DMS114 treated with DMSO at 0.1 percent for 48 hours (cell line): ENCODE measurements around the gene COX20.
"Not testable (repeated sequence)": the region's sequence is repeated elsewhere in the genome, so short reads cannot be mapped to it uniquely, and the experiment has no call there.

Source experiments
- DNase-seq: peaks from one replicate; lab custom pipeline; 2025; ENCODE audit not compliant: unreplicated experiment; lab: John Stamatoyannopoulos, UW

COX20 gene

DNA sequence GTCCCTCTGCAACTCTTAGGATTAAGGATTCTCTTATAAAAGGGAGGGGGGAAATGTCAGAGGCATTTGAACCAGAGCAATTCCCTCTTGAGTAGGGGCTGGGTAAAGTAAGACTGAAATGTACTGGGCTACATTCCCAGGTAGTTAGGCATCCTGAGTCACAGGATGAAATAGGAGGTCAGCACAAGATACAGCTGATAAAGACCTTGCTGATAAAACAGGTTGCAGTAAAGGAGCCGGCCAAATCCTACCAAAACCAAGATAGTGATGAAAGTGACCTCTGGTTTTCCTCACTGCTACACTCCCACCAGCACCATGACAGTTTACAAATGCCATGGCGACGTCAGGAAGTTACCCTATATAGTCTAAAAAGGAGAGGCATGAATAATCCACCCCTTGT lies 14.3 kb upstream of the COX20 start:
- no peak for DNase-seq

DNA sequence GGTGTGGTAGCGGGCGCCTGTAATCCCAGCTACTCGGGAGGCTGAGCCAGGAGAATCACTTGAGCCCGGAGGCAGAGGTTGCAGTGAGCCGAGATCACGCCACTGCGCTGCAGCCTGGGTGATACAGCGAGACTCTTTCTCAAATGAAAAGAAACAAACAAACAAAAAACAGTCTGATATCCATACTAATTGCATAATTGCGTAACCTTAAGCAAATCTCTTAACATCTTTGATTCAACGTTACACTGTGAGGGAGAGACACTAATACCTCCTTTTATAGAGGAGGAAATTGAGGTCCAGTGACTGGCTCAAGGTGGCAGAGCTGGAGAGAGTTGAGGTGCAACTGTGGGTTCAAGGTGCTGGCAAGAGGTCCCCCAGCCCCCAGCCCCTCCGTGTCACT lies 12.6 kb upstream of the COX20 start:
- no peak for DNase-seq

DNA sequence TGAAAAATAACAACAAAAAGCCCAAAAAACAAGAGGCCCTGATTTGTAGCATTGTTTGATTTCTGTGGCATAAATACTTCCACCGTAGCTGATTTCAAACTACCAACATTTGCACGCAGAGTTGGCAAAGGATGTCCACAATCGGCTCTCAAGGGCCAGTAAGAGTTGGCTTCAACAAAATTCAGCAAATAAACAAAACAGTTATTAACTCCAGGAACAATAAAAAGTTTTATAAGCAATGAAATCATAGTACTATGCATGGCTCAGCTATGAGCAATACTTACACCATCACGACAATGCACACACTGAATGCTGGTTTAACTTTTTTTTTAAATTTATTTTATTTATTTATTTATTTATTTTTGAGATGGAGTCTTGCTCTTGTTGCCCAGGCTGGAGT lies 8.7 kb upstream of the COX20 start:
- DNase-seq: no peak

DNA sequence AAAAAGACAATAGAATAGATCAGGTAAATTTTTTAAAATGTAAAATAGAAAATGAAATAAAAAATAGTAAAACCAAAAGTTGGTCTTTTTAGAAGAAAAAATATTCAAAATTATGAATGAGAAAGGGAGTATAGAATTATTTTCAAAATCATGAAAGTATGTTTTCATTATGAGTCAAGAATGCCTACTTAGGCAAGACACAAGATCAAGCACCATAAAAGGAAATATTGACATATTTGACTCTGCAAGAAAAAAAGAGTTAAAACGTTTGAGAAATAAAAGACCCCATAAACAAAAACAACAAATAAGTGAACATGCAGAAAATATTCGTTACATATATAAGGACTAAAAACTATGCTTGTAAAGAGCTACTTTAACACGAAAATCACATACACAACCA lies 4.8 kb upstream of the COX20 start:
- no peak for DNase-seq

DNA sequence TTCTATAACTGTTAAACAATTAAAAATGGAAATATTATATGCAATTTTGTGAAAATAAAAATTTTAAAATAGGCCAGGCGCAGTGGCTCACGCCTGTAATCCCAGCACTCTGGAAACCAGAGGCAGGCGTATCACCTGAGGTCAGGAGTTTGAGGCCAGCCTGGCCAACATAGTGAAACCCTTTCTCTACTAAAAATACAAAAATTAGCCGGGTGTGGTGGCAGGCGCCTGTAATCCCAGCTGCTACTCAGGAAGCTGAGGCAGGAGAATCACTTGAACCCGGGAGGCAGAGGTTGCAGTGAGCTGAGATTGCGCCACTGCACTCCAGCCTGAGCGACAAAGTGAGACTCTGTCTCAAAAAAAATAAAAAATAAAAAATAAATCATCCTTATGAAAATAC lies 2.2 kb upstream of the COX20 start:
- not testable (repeated sequence) for DNase-seq

DNA sequence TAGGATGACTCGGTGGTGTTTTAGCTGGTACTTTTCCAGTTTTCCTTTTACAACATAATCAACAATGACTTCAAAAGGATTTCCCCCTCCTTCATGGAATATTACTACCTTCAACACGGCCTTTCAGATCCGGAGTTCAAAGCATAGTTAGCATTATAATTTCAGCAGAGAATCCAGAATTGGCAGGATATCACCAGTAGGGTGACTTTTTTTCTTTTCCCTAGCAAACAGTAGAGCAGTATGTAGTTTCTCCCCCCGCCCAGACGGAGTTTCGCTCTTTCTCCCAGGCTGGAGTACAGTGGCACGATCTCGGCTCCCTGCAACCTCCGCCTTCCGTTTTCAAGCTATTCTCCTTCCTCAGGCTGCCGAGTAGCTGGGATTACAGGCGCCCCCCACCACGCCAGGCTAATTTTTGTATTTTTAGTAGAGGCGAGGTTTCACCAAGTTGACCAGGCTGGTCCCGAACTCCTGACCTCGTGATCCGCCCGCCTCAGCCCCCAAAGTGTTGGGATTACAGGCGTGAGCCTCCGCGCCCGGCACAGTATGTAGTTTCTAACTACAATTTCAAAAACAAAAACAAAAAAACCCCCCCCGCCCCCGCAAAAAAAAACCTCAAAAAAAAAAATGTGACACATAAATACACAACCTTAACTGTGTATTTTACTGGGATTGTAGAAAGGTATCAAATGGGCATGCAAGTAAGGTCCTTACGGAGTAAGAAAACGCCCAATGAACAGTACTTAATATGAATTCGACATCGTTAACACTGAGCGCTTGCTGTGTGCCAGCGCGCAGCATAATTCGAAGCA lies 1.5 kb upstream of the COX20 start:
- DNase-seq: peak; percentile 77

DNA sequence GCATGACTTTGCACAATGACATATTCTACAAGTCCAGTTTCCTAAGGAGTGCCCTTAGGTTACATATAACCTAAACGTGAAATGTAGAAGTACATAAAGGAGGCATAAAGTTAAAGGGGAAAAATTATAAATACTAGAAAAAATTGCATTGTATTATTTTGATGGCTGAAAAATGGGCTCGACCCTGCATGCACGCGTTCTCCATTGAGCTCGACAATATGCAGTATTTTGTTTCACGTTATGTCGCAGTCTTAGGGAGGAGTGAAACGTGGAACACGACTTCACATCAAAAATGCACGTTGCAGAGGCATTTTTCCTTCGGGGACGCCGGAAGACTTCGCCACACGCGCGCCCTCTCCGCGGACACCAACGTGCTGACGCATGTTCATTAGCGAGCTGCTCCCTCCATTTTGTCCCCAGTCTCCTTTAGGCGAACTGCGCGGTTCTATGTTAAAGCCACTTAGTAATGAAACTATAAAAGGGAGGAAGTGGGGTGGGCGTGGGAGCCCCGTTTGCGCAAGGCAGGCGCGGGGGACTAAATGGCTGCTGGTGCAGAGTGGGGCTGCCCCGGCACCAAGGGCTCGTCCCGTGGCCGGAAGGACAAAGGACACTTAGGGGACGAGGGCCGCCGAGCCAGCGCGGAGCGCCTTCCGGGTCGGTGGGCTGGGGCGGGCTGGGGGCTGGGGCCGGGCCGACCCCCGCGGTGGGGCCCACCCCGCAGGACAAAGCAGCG lies 749 bp upstream of the COX20 start:
- peak; percentile 82 for DNase-seq

DNA sequence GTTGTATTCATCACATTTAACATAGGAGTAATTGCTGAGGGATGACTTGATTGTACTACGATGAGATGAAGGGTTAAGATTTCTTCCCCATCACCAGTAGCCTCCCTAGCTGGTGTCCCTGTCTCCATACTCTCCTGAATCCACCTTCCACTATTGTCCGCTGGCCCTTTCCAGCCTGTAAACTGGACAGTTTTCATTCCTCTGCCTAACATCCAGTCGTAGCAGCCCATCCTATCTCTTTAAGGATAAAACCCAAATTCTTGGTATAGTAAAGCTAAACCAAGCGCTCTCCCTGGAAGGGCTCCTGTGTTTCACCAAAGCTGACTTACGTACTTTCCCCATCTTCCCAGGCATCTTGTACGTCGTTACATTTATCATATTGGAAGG lies 670 bp downstream of the COX20 start:
- DNase-seq: peak; percentile 28

DNA sequence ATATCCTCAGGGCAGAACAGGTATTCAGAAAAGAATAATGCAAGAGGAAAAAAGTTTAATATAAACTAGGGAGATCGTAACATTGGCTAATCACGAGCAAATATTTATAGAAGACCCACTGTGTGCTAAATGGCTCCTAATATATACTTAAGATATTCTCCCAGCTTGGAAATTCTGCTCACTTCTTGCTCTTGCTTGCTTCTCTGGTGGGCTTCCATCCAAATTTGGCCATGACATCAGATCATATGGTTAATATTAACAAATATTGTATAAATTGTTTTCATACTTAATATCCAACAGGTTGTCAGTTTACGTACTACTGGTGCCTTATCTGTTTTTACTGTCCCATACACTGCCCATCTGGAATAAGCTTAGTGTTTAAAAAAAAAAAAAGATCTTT lies 1.1 kb downstream of the COX20 start:
- DNase-seq: no peak

DNA sequence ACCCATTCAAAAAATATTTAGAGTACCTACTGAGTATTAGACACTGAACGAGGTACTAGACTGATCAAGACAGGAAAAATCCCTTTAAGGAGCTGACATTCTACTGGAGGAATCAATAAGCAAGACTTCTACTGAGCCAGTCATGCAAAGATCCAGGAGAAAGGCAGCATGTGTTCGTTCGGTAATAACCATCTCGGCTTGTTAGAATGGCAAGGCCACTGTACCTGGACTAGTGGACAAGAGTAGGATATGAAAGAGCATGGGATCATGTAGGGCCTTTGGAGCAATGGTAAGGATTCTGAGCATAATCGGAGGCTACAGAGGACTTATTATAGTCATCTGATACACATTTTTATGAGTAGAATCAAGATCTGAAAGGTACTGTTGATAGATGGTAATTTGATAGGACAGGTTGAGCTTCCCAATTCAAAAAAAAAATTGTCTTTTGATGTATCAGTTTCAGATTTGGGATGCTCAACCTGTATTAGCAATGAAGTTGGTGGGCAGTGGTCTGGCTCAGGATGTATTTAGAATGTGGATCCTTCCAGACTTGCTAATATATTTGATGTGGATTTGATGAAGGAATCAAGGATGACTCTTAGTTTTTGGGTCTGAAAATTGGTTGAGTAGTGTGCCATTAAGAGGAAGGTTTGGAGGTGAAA lies 2.3 kb downstream of the COX20 start:
- DNase-seq: peak; percentile 28

DNA sequence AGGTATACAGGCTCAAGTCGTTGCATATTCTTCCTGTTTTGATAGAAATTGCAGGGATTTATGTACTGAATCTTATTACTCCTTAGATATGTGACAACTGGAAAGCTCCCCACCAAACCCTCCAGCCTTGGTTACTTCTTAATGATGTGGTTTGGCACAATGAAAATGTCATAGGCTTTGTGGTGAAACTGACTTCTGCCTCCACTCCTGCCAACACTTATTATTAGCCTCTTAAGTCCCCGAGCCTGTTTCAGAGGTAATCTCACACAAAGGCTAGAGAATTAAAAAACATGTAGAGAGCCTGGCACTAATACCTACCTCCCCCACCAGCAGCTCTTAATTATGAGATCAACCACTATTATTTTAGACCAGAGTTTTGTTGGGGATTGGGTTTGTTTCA lies 4.2 kb downstream of the COX20 start:
- no peak for DNase-seq

DNA sequence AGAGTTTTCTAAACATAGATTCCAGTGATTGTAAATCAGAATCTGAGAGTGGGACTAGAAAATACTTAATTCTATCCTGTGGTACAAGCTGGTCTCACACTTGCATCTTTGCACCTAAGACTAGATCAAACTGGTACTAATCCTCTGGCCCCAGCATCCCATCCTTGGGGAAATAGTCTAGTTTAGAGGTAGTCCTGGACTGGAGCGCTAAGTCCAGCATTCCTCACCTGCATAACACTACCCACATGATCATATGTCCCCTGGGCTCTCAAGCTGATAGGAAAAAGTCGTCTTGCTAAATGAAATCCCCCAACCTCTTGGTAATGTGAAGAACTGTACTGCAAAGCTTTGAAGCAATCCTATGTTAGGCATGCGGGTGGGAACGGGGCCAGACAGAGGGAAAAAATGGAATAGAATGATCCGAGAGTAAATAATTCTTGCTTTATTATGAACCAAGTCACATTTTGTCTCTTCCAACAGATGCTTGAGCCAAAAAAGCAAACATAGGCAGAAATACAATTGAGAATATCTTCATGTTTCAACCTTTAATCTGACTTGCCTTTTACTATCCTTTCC lies 4.8 kb downstream of the COX20 start:
- no peak for DNase-seq

DNA sequence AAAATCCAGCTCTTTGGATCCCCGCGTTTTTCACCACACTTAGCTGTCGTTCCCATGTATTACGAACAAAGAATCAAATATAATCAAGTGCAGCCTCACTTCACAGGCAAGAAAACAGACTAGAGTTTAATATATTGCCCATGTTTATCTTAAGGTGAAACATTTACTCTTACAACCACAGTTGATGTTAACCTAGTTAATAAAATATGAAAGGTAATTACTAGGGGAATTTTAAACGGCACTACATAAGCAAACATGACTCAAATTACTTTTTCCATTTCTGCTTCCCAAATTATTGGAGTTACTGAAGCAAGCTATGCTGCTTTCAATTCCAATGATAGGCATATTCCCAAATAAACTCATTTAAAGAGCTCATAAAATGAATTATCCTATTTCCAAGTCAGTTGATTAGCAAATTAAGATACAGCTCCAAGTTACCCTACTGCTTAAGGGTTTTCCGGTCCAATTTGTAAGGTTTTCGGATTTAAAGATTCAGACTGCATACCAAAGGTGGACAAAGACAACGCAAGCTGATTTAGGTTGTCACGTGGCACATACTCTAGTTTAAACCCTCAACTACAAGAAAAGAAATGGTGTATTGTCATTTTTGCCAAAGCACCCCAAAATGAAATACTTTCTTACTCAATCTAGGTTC lies 5.9 kb downstream of the COX20 start:
- DNase-seq: peak; percentile 57

DNA sequence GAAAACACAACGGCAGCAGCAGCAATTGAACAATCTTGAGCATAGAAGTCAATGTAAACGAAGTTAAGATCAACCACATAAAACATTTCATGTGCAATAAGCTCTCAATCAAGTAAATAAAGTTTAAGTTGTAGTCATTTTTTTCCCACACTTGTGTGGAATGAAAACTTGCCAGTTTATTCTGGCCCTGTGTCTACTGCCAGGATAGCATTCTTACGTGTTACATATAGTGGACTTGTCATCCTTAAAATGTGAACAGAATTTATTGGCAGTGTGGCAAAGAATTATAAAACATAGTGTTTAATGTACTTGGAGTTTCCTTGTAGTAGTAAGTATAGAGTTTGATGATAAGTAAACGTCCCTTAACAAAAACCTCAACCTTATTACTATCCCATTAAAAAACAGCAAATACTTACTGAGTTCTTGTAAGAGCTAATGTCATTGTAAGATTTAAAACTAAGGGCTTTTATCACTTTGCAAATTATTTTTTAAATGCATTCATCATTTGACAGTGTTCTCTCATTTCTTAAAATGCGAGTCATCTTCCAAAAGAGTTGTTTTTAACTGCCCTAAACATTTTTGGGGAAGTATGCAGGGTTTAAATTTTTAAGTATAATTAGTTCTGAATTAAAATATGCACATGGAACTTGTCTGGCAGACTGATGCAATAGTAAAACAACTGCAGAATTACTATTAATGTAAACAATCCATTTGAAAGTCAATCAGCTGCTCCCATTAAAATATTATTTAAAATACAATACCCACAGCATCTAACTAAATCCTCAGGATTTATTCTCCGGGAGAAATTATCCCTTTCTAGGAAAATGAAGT lies 7.9 kb downstream of the COX20 start:
- DNase-seq: no peak

DNA sequence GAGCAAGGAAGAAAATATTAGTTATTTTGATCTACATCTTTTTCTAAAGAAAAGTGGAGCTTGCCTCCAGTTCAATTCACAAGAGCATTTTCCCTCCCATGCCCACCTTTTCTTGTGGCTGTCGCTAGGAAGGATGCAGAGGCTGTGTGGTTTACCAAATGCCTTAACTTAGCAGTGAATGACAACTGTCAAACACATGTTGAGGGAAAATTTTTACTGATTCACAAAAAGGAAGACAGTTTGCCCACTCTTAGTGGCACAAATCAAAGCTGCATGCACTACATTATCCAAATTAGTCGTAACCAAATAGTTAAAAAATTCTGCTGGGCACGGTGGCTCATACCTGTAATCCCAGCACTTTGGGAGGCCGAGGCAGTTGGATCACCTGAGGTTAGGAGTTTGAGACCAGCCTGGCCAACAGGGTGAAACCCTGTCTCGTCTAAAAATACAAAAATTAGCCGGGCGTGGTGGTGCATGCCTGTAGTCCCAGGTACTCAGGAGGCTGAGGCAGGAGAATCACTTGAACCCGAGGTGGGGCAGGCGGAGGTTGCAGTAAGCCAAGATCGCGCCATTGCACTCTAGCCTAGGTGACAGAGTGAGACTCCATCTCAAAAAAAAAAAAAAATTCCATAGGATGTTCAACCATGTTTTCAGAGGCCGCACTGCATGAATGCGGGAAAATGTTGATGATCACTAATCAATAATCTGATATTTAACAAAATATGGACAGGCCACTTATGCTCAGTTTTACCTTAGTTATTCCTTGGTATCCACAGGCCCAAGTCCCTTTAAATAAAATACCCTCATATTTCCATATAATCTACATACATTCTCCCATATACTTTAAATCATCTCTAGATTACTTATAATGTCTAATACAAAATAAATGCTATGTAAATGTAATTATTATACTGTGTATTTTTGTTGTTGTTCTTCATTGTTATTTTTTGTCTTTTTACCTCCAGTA lies 9.0 kb downstream of the COX20 start:
- no peak for DNase-seq

DNA sequence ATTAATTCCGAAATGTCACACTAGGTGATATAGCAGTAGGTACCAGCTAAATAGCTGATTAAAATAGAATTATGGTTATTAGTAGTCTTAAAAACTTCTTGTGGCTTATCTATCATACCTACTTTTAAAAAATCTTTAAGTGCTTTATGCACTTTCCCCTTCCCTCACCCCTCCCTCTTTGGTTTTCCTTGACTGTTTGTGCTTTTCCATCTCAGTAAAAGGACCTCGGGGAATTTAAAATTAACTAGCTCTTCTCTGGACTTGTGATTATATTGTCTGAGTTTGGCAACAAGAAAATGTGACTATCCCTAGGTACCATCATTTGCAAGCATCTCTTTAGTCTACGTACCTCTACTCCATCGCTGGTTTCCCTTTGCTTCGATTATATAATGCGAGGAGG lies 11.2 kb downstream of the COX20 start:
- DNase-seq: no peak

DNA sequence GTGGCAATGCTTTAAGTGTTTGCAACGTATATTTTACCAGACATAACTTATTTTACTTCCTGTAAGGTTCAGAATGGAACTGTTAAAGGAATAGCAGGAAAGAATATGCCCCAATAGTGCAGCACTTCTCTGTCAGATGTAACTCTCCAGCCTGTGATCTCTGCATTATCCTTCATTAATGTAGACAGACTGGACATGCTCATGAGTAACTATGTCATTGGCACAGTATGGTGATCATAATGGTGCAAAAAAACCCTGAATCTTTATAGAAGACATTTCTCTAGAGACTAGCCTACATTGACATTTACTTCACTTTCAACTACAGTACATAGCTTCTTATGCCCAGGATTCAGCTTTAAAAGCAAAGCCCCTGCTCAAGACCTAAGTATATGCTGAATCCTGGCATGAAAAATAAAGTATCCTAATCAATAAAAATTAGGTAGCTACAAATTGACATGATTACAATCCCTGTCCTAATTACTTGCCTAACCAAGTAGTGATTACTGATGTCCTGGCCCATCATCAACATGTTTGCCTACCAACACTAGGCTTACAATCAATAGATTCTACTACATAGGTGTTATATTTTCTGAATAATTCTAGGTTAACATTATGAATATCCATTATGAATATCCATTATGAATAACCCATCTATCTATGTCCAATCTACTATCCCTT lies 13.9 kb downstream of the COX20 start:
- DNase-seq: no peak

DNA sequence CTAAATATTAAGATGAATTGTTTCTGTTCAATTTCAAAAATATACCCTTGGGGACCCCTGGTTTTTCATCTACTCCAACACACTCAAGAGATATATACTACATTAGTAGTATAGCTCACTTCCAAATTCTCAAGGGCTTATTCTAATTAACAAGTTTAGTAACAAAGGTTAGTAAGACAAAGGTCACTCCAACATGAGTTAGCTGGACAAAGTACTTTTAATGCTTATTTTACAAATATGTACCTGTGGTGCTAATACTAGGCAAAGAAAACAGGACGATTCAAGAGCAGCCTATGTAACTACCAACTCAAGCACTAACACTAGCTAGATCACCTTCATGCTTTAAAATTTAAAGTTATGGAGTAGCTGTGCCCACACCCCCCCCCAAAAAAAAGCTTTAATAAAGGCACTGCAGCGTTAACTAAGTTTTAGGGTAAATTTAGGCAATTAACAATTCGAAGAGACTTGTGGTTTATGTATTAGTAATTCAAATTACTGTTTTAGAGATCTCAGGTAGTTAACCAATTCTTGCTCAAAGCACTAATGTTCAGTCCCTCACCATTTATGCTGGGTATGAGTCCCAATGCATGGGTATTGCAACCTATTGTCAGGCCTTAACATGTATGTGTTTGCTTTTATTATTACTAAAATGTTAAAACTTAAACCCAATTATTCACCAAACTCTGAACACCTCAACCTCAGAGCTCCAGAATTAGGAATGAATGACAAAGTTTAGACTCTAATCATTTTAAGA lies 14.8 kb downstream of the COX20 start:
- no peak for DNase-seq
